ENCODE measurements around the gene DUSP10.

DNA sequence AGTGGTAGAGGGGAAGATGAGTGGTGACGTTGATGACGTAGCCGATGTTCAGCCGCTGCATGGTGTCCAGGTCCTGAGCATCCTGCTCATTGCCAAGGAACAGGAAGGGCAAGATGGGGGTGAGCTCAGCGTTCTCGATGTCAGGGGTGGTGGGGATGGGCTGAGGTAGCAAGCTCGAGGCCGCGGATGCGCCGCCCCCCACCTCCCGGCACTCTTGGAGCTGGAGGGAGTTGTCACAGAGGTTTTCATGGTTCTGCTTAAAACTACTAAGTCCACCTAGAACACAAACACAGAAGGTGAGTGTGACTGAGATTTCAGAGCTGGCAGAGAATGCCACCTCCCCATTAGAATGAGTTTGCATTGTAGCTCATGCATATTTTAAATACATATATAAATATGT lies 35.7 kb downstream of the DUSP10 start:
- no peak for TF ChIP-seq EZH2phosphoT487 (IDR thresholded peaks at IDR 0.05; ENCODE audit: borderline replicate concordance)
- TF ChIP-seq RAD21 (IDR thresholded peaks at IDR 0.05; ENCODE audit: low read depth) = no peak
- TF ChIP-seq POLR2A (IDR thresholded peaks at IDR 0.05; ENCODE audit: borderline replicate concordance, extremely low read depth, insufficient read depth, insufficient read length) = no peak
- TF ChIP-seq CTCF (IDR thresholded peaks at IDR 0.05 in 2 of 3, conservative IDR thresholded peaks at IDR 0.05 in 1 of 3; ENCODE audit: borderline replicate concordance in 1 of 3, insufficient read depth in 1 of 3, low read depth in 2 of 3, low read length in 2 of 3) = no peak
- no peak for TF ChIP-seq POLR2AphosphoS5 (IDR thresholded peaks at IDR 0.05; ENCODE audit: low read depth, low read length)
- TF ChIP-seq EZH2 (IDR thresholded peaks at IDR 0.05) = no peak
- no peak for TF ChIP-seq YY1 (IDR thresholded peaks at IDR 0.05; ENCODE audit: extremely low read depth, insufficient replicate concordance, low read depth, low read length)
- no peak for TF ChIP-seq ZNF274 (IDR thresholded peaks at IDR 0.05; ENCODE audit: low read depth, low read length)
- TF ChIP-seq CEBPB (IDR thresholded peaks at IDR 0.05; ENCODE audit: low read depth) = no peak

Data from HCT116 (cell line).